Endothelial cell of umbilical vein (primary cell): ENCODE results near the gene RNASE8. TPM values are rescaled to one million over a fixed set of nuclear protein-coding genes. Genes with fewer than 3 reads are reported as not detected.

Experiments used
- BruUV-seq: library from RNA; stranded (reverse); fragments of 400-500 nt; replicated peaks from 2 replicates; lab custom pipeline; 2021; lab: Mats Ljungman, UMichigan
- CTCF ChIA-PET: fragments of 300-600, 350-600 bp; sonication (Branson Sonifier 250); formaldehyde crosslinking; loops from one replicate; lab custom pipeline; 2021; ENCODE audit warnings: antibody characterized with exemption, inconsistent platforms; lab: Charles Lee
- POLR2A ChIA-PET: fragments of 300-600, 350-600 bp; sonication (Branson Sonifier 250); formaldehyde crosslinking; loops from one replicate; lab custom pipeline; 2021; ENCODE audit warnings: antibody characterized with exemption, inconsistent platforms; lab: Charles Lee
- DNase-seq: peaks from one replicate; pipeline ENCODE4 v3.0.0-alpha.2; 2011; ENCODE audit warnings: low read depth, low spot score
- FAIRE-seq: peaks from 2 replicates; lab custom pipeline; 2011; peaks lifted over from hg19 to GRCh38; lab: Jason Lieb, UNC
- H2AFZ ChIP-seq: 2 replicates; pipeline ENCODE4 v1.6.0; 2012; ENCODE audit warnings: low read depth, low read length, control low read depth, inconsistent platforms
- H3K27ac ChIP-seq: 2 replicates; pipeline ENCODE4 v1.5.1; 2011; ENCODE audit warnings: low read depth, mild to moderate bottlenecking, control low read depth, low read length, moderate library complexity; ENCODE audit not compliant: insufficient read depth
- H3K27me3 ChIP-seq, 2 experiments: 2 replicates each; pipeline versions ENCODE4 v1.6.0 to v1.6.1; 2011; ENCODE audit warnings: low read length in 2 of 2, mixed read lengths in 1 of 2; ENCODE audit not compliant: control insufficient read depth in 2 of 2, insufficient read depth in 2 of 2
- H3K36me3 ChIP-seq, 2 experiments: 2 replicates in 1 of 2; 3 replicates in 1 of 2; pipeline ENCODE4 v1.5.1; 2011; ENCODE audit warnings: low read length in 2 of 2, mild to moderate bottlenecking in 1 of 2, moderate library complexity in 1 of 2; ENCODE audit not compliant: control insufficient read depth in 2 of 2, insufficient read depth in 2 of 2; ENCODE audit errors: extremely low read depth in 1 of 2
- H3K4me1 ChIP-seq: 3 replicates; pipeline ENCODE4 v1.5.1; 2011; ENCODE audit warnings: mild to moderate bottlenecking, low read length; ENCODE audit not compliant: control insufficient read depth, insufficient read depth; ENCODE audit errors: extremely low read depth
- H3K4me2 ChIP-seq: 2 replicates; pipeline ENCODE4 v1.6.1; 2011; ENCODE audit warnings: low read length, control low read depth, mixed read lengths; ENCODE audit not compliant: insufficient read depth
- H3K4me3 ChIP-seq, 3 experiments: fragments of 200-600 bp in 1 of 3; sonication (generic), shearing (Covaris generic) in 1 of 3; replicated peaks in 1 of 3; 2 replicates each; pipeline ENCODE4 v1.5.1; 2011 to 2016; ENCODE audit warnings: control low read depth in 3 of 3, low read length in 3 of 3, mild to moderate bottlenecking in 2 of 3, inconsistent platforms in 1 of 3, low read depth in 1 of 3, moderate library complexity in 1 of 3; ENCODE audit not compliant: insufficient read depth in 1 of 3
- H3K79me2 ChIP-seq: 2 replicates; pipeline ENCODE4 v1.6.0; 2012; ENCODE audit warnings: low read length, inconsistent platforms; ENCODE audit not compliant: control insufficient read depth, insufficient read depth
- H3K9ac ChIP-seq: replicated peaks from 2 replicates; pipeline ENCODE3; 2011; ENCODE audit warnings: low read length, control low read depth; ENCODE audit not compliant: insufficient read depth; ENCODE audit errors: extremely low read depth
- H3K9me1 ChIP-seq: replicated peaks from 3 replicates; pipeline ENCODE4 v1.6.0; 2011; ENCODE audit warnings: mild to moderate bottlenecking, low read length; ENCODE audit not compliant: control insufficient read depth, insufficient read depth; ENCODE audit errors: extremely low read depth
- H3K9me3 ChIP-seq: replicated peaks from 2 replicates; pipeline ENCODE4 v1.5.1; 2012; ENCODE audit warnings: low read length, inconsistent platforms; ENCODE audit not compliant: control insufficient read depth, insufficient read depth
- H4K20me1 ChIP-seq: replicated peaks from 2 replicates; pipeline ENCODE3; 2011; ENCODE audit warnings: mild to moderate bottlenecking, low read length; ENCODE audit not compliant: control insufficient read depth, insufficient read depth; ENCODE audit errors: extremely low read depth
- EZH2 ChIP-seq: IDR thresholded peaks from 2 replicates; pipeline ENCODE4 v1.6.1; 2012; ENCODE audit warnings: borderline replicate concordance, low read depth, mild to moderate bottlenecking, moderate library complexity, low read length, inconsistent platforms; ENCODE audit not compliant: severe bottlenecking
- FOS ChIP-seq: IDR thresholded peaks from 2 replicates; pipeline ENCODE4 v1.6.1; 2011; ENCODE audit warnings: mild to moderate bottlenecking, low read length, moderate library complexity, borderline replicate concordance; ENCODE audit not compliant: insufficient read depth
- GATA2 ChIP-seq: IDR thresholded peaks from 2 replicates; pipeline ENCODE4 v1.7.0; 2011; ENCODE audit warnings: low read depth, mild to moderate bottlenecking, moderate library complexity, mixed read lengths, low read length; ENCODE audit not compliant: insufficient read length, insufficient read depth
- JUN ChIP-seq: IDR thresholded peaks from 2 replicates; pipeline ENCODE4 v1.6.1; 2011; ENCODE audit warnings: borderline replicate concordance, low read depth; ENCODE audit not compliant: insufficient read length, insufficient read depth
- MYC ChIP-seq: IDR thresholded peaks from one replicate; pipeline ENCODE4 v1.6.1; 2011; ENCODE audit warnings: mild to moderate bottlenecking, low read depth, low read length
- POLR2A ChIP-seq: IDR thresholded peaks from 2 replicates; pipeline ENCODE4 v1.6.1; 2012; ENCODE audit warnings: low read depth, mild to moderate bottlenecking, control low read depth, low read length
- POLR2AphosphoS5 ChIP-seq: IDR thresholded peaks from 2 replicates; pipeline ENCODE4 v1.6.1; 2012; ENCODE audit warnings: low read depth, mild to moderate bottlenecking, control low read depth, low read length, moderate library complexity; ENCODE audit not compliant: insufficient read depth
- dilution Hi-C: fragments of 300-500 bp; cut with MboI; formaldehyde crosslinking; loops from one replicate; pipeline ENCODE4 v1.15.0; 2019; ENCODE audit warnings: low sequenced_read_pairs; ENCODE audit not compliant: extremely low pct_ligation_motif_present
- intact Hi-C: fragments of 100-400 bp; cut with micrococcal nuclease; formaldehyde crosslinking; loops from one replicate; pipeline ENCODE4 v1.10.0; 2022
- polyA plus RNA-seq, 4 experiments: library from polyadenylated mRNA; depleted of rRNA in 3 of 4; stranded (reverse) in 3 of 4; unstranded in 1 of 4; fragments of >200 nt; gene quantifications; 2 replicates each; pipeline versions ENCODE4 v1.2.1 to v1.2.3, GENCODE V29; 2011 to 2012; ENCODE audit warnings: missing spikeins in 1 of 4
- total RNA-seq: library from RNA; stranded (reverse); gene quantifications from 2 replicates; pipeline ENCODE4 v1.2.3, GENCODE V29; 2021
- TF ChIP-seq, protein P1 (sequence below): IDR thresholded peaks from 2 replicates; pipeline ENCODE4 v1.6.1; 2011; ENCODE audit not compliant: insufficient read depth, insufficient read length
- TF ChIP-seq, protein P2 (sequence below), 2 donors: IDR thresholded peaks; 1 replicate in 1 of 2; 2 replicates in 1 of 2; pipeline ENCODE4 v1.5.1; 2011; ENCODE audit warnings: low read length in 2 of 2, mild to moderate bottlenecking in 2 of 2, moderate library complexity in 2 of 2, control low read depth in 1 of 2, inconsistent platforms in 1 of 2, low read depth in 1 of 2; ENCODE audit not compliant: insufficient read depth in 1 of 2; ENCODE audit errors: extremely low read depth in 1 of 2

Gene RNASE8
- total and polyA plus RNA-seq, 2 donors (not counting 3 experiments of a cell fraction or from before 2014, with no cell fraction given): not detected

DNA sequence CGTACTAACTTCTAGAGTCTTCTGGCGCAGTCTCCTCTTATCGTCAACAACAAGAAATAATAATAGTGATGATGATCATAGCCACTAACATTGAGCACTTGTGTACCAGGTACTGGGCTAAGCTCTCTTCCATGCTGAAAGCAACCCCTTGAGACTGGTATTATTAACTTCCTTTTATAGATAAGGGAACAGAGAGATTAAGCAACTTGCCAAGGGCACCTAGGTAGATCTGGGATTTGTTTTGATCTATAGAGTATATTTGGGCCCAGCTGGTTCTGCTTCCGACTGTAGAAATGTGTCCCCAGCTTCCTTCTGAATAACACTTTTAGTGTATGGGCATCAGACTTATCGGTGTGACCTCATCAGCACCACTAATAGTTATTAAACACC is 42.0 kb downstream of the RNASE8 start:
- Histone ChIP-seq H3K27ac (no peak overlapping the region), H4K20me1 (no peaks in the 10 kb centered on the region), H3K4me1 (peaks cover 19% of the 10 kb centered on the region), H3K4me3 (no peak overlapping the region), H3K9me1 (no peaks in the 10 kb centered on the region), H3K9ac (no peak overlapping the region), H3K36me3 (no peaks in the 10 kb centered on the region), H3K27me3 (peaks cover 12 to 26% of the 10 kb centered on the region in 2 experiments), H3K79me2 (no peaks in the 10 kb centered on the region), H3K4me2 (no peak overlapping the region), H3K9me3 (no peaks in the 10 kb centered on the region), H2AFZ (no peak overlapping the region)
- no peak for TF ChIP-seq FOS
- no peak for TF ChIP-seq JUN
- TF ChIP-seq, protein P1, sequence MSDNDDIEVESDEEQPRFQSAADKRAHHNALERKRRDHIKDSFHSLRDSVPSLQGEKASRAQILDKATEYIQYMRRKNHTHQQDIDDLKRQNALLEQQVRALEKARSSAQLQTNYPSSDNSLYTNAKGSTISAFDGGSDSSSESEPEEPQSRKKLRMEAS: no peak
- TF ChIP-seq, protein P2, sequence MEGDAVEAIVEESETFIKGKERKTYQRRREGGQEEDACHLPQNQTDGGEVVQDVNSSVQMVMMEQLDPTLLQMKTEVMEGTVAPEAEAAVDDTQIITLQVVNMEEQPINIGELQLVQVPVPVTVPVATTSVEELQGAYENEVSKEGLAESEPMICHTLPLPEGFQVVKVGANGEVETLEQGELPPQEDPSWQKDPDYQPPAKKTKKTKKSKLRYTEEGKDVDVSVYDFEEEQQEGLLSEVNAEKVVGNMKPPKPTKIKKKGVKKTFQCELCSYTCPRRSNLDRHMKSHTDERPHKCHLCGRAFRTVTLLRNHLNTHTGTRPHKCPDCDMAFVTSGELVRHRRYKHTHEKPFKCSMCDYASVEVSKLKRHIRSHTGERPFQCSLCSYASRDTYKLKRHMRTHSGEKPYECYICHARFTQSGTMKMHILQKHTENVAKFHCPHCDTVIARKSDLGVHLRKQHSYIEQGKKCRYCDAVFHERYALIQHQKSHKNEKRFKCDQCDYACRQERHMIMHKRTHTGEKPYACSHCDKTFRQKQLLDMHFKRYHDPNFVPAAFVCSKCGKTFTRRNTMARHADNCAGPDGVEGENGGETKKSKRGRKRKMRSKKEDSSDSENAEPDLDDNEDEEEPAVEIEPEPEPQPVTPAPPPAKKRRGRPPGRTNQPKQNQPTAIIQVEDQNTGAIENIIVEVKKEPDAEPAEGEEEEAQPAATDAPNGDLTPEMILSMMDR (IDR thresholded peaks at IDR 0.05; ENCODE audit: extremely low read depth in 1 of 2, insufficient read depth in 1 of 2, low read depth in 1 of 2, low read length in 2 of 2): no peak
- TF ChIP-seq POLR2AphosphoS5: no peak
- TF ChIP-seq MYC: no peak
- no peak for TF ChIP-seq EZH2
- no peak for TF ChIP-seq GATA2
- TF ChIP-seq POLR2A: no peak
- FAIRE-seq (no peak), DNase-seq (no peak)
- no TSS peak for BruUV-seq
- dilution Hi-C loops (no loop called here), intact Hi-C loops (no loop called here)
- CTCF ChIA-PET: interaction anchor here (1.1 to 1.2 kb wide), 2 partner anchors 31 to 85 kb away, joined by 3 read pairs; no protein-coding TSS in a partner anchor
- POLR2A ChIA-PET: no interaction called here
